H9 (cell line): ENCODE results near the gene ACBD3. TPM values are rescaled to one million over a fixed set of nuclear protein-coding genes. Genes with fewer than 3 reads are reported as not detected.

ENCODE experiments used
- DNase-seq: peaks from one replicate; pipeline ENCODE4 v3.0.0-alpha.2; 2017
- H2AFZ ChIP-seq: one replicate; pipeline ENCODE4 v1.6.1; 2013; ENCODE audit warnings: mild to moderate bottlenecking, low read length, control low read depth, moderate library complexity
- H2AK5ac ChIP-seq: 2 replicates; pipeline ENCODE4 v1.6.1; 2013; ENCODE audit warnings: low read length, control low read depth, mixed read lengths; ENCODE audit not compliant: insufficient read length
- H2BK120ac ChIP-seq: one replicate; pipeline ENCODE4 v1.6.1; 2013; ENCODE audit warnings: low read depth, mild to moderate bottlenecking, low read length, control low read depth, inconsistent platforms; ENCODE audit not compliant: poor library complexity, severe bottlenecking
- H2BK12ac ChIP-seq: 2 replicates; pipeline ENCODE4 v1.6.1; 2013; ENCODE audit warnings: low read length, control low read depth, mixed read lengths, low read depth; ENCODE audit not compliant: insufficient read length
- H2BK15ac ChIP-seq: 2 replicates; pipeline ENCODE4 v1.6.1; 2013; ENCODE audit warnings: low read depth, low read length, control low read depth
- H2BK20ac ChIP-seq: one replicate; pipeline ENCODE4 v1.6.1; 2013; ENCODE audit warnings: low read depth, mild to moderate bottlenecking, low read length, control low read depth, inconsistent platforms; ENCODE audit not compliant: poor library complexity, severe bottlenecking
- H2BK5ac ChIP-seq: 2 replicates; pipeline ENCODE4 v1.6.1; 2013; ENCODE audit warnings: low read length, control low read depth, mixed read lengths; ENCODE audit not compliant: insufficient read length
- H3K14ac ChIP-seq: 2 replicates; pipeline ENCODE4 v1.6.1; 2013; ENCODE audit warnings: low read length, control low read depth; ENCODE audit not compliant: insufficient read depth
- H3K18ac ChIP-seq: 2 replicates; pipeline ENCODE4 v1.6.1; 2013; ENCODE audit warnings: low read depth, mild to moderate bottlenecking, mixed read lengths, low read length, control low read depth; ENCODE audit not compliant: insufficient read length
- H3K23ac ChIP-seq: 2 replicates; pipeline ENCODE4 v1.6.1; 2013; ENCODE audit warnings: low read length, control low read depth, mixed read lengths, low read depth; ENCODE audit not compliant: insufficient read length
- H3K23me2 ChIP-seq: 2 replicates; pipeline ENCODE4 v1.6.1; 2013; ENCODE audit warnings: low read depth, mild to moderate bottlenecking, mixed read lengths, low read length, control low read depth; ENCODE audit not compliant: insufficient read length, poor library complexity, severe bottlenecking
- H3K27ac ChIP-seq: 2 replicates; pipeline ENCODE4 v1.5.1; 2013; ENCODE audit warnings: low read length, control low read depth, mixed read lengths, low read depth; ENCODE audit not compliant: insufficient read length
- H3K27me3 ChIP-seq: 2 replicates; pipeline ENCODE4 v1.6.1; 2013; ENCODE audit warnings: low read length, control low read depth, inconsistent platforms; ENCODE audit not compliant: insufficient read depth
- H3K4ac ChIP-seq: 2 replicates; pipeline ENCODE4 v1.6.1; 2013; ENCODE audit warnings: low read depth, mild to moderate bottlenecking, control low read depth, inconsistent platforms, low read length, moderate library complexity
- H3K4me1 ChIP-seq: 2 replicates; pipeline ENCODE4 v1.6.1; 2013; ENCODE audit warnings: low read length, control low read depth, inconsistent platforms; ENCODE audit not compliant: insufficient read depth
- H3K4me2 ChIP-seq: 2 replicates; pipeline ENCODE4 v1.6.1; 2013; ENCODE audit warnings: low read length, control low read depth, mixed read lengths; ENCODE audit not compliant: insufficient read length, insufficient read depth
- H3K56ac ChIP-seq: 2 replicates; pipeline ENCODE4 v1.6.1; 2013; ENCODE audit warnings: low read depth, mild to moderate bottlenecking, mixed read lengths, low read length, control low read depth; ENCODE audit not compliant: insufficient read length
- H3K79me1 ChIP-seq: 2 replicates; pipeline ENCODE4 v1.6.1; 2013; ENCODE audit warnings: low read depth, mild to moderate bottlenecking, moderate library complexity, low read length, control low read depth, inconsistent platforms; ENCODE audit not compliant: insufficient read depth, poor library complexity, severe bottlenecking
- H3K79me2 ChIP-seq: 2 replicates; pipeline ENCODE4 v1.6.1; 2013; ENCODE audit warnings: low read length, control low read depth, inconsistent platforms; ENCODE audit not compliant: insufficient read depth
- H3K9ac ChIP-seq: 2 replicates; pipeline ENCODE4 v1.6.1; 2013; ENCODE audit warnings: low read length, control low read depth, mixed read lengths; ENCODE audit not compliant: insufficient read length; ENCODE audit errors: extremely low read depth
- H3K9me3 ChIP-seq: one replicate; pipeline ENCODE4 v1.6.1; 2013; ENCODE audit warnings: low read depth, low read length, inconsistent platforms; ENCODE audit not compliant: control insufficient read depth
- H3T11ph ChIP-seq: one replicate; pipeline ENCODE4 v1.6.1; 2013; ENCODE audit warnings: mild to moderate bottlenecking, low read length, control low read depth, inconsistent platforms
- H4K20me1 ChIP-seq: one replicate; pipeline ENCODE4 v1.6.1; 2013; ENCODE audit not compliant: control insufficient read depth, insufficient read length, insufficient read depth
- H4K5ac ChIP-seq: 2 replicates; pipeline ENCODE4 v1.6.1; 2013; ENCODE audit warnings: low read depth, mild to moderate bottlenecking, mixed read lengths, low read length, control low read depth; ENCODE audit not compliant: insufficient read length
- H4K8ac ChIP-seq: replicated peaks from 2 replicates; pipeline ENCODE4 v1.6.1; 2013; ENCODE audit warnings: low read length, control low read depth, mixed read lengths, low read depth; ENCODE audit not compliant: insufficient read length
- H4K91ac ChIP-seq: 2 replicates; pipeline ENCODE4 v1.6.1; 2013; ENCODE audit warnings: low read depth, mild to moderate bottlenecking, moderate library complexity, mixed read lengths, low read length, control low read depth; ENCODE audit not compliant: insufficient read length
- H3K27ac Mint-ChIP-seq, 3 experiments: 2 replicates in 2 of 3; 3 replicates in 1 of 3; pipeline ENCODE4 v1.8.0; 2020 to 2021; ENCODE audit warnings: mixed read lengths in 3 of 3, mild to moderate bottlenecking in 1 of 3, moderate library complexity in 1 of 3
- H3K27me3 Mint-ChIP-seq: 2 replicates; pipeline ENCODE4 v1.8.0; 2021; ENCODE audit warnings: low read depth, mild to moderate bottlenecking, moderate library complexity, mixed read lengths
- H3K36me3 Mint-ChIP-seq, 3 experiments: 2 replicates in 2 of 3; 3 replicates in 1 of 3; pipeline ENCODE4 v1.8.0; 2020 to 2021; ENCODE audit warnings: low read depth in 3 of 3, mixed read lengths in 3 of 3; ENCODE audit not compliant: insufficient read depth in 1 of 3
- H3K4me1 Mint-ChIP-seq, 2 experiments: 2 replicates each; pipeline ENCODE4 v1.8.0; 2020; ENCODE audit warnings: mixed read lengths in 2 of 2
- H3K4me3 Mint-ChIP-seq, 2 experiments: 2 replicates in 1 of 2; 3 replicates in 1 of 2; pipeline ENCODE4 v1.8.0; 2020 to 2021; ENCODE audit warnings: mild to moderate bottlenecking in 2 of 2, mixed read lengths in 2 of 2, moderate library complexity in 1 of 2
- H3K9me3 Mint-ChIP-seq, 2 experiments: 2 replicates in 1 of 2; 3 replicates in 1 of 2; pipeline ENCODE4 v1.8.0; 2020; ENCODE audit warnings: mild to moderate bottlenecking in 2 of 2, mixed read lengths in 2 of 2, moderate library complexity in 1 of 2
- CTCF ChIP-seq: fragments of 200-600 bp; sonication (generic); conservative IDR thresholded peaks from 3 replicates; pipeline ENCODE4 v1.8.0; 2021; ENCODE audit warnings: antibody characterized with exemption, mild to moderate bottlenecking
- WGBS: extraction: QIAGEN DNeasy Blood & Tissue Kit; methylation state at CpG from one replicate; pipeline ENCODE4 v1.1.7; 2013; ENCODE audit warnings: missing lambda C conversion rate, low lambda C conversion rate, mixed read lengths; ENCODE audit not compliant: insufficient read length; ENCODE audit errors: extremely low coverage; 5-methylcytosine and 5-hydroxymethylcytosine counted together
- total RNA-seq: library from RNA; stranded (reverse); gene quantifications from 2 replicates; pipeline ENCODE4 v1.2.1, GENCODE V29; 2021

ACBD3 gene
- total RNA-seq, 1 experiment from 2014 or later, result 30.8 TPM

- Mint-ChIP-seq H3K27me3 (peaks cover 8% of the 10 kb centered on the region), H3K27ac (peak overlapping the region in 1 of 3 experiments; percentile 77; a peak in 1 of 7 replicates), H3K4me1 (peaks cover 41 to 42% of the 10 kb centered on the region in 2 experiments), H3K9me3 (peaks cover 0 to under 1% of the 10 kb centered on the region in 2 experiments; a peak in 1 of 5 replicates), H3K36me3 (no peaks in the 10 kb centered on the region; a peak in 2 of 7 replicates), H3K4me3 (peak overlapping the region; percentile 79 to 82)
- peak; percentile 55 for DNase-seq
- H3K27me3 ChIP-seq, result no peaks in the 10 kb centered on the region; the same call in 1 of the 2 replicates
- peaks cover 14% of the 10 kb centered on the region for H3K4me1 ChIP-seq
- no peak overlapping the region for H3K56ac ChIP-seq
- no peak overlapping the region for H2BK15ac ChIP-seq
- no peak overlapping the region for H3K4ac ChIP-seq
- H2BK120ac ChIP-seq, result no peak overlapping the region
- no peaks in the 10 kb centered on the region for H4K20me1 ChIP-seq
- H3K9me3 ChIP-seq, result no peaks in the 10 kb centered on the region
- peak overlapping the region; percentile 14 for H3K14ac ChIP-seq
- WGBS, result no CpG with 5 or more reads among the region's 73 CpGs
- H3K23me2 ChIP-seq, result peaks cover 19% of the 10 kb centered on the region
- H2AK5ac ChIP-seq, result no peak overlapping the region
- H2BK5ac ChIP-seq, result no peak overlapping the region
- peak overlapping the region; percentile 85 for H3T11ph ChIP-seq
- no peak overlapping the region for H3K27ac ChIP-seq
- no peak overlapping the region for H4K91ac ChIP-seq
- H4K8ac ChIP-seq, result no peak overlapping the region
- peak overlapping the region; percentile 47 for H3K18ac ChIP-seq
- no peak overlapping the region for H3K23ac ChIP-seq
- no peak overlapping the region for H4K5ac ChIP-seq
- no peak overlapping the region for H2BK20ac ChIP-seq
- no peaks in the 10 kb centered on the region for H3K79me1 ChIP-seq
- H3K9ac ChIP-seq, result no peak overlapping the region
- no peak overlapping the region for H2AFZ ChIP-seq
- H2BK12ac ChIP-seq, result no peak overlapping the region
- TF ChIP-seq CTCF, result no peak
- peak overlapping the region; percentile 87 for H3K4me2 ChIP-seq
- no peaks in the 10 kb centered on the region for H3K79me2 ChIP-seq
Measured at GRCh38 chr1:226110249-226111097, 76.1 kb downstream of the ACBD3 start.
